Measurements from ENCODE around the gene ENO2.

Gene ENO2

DNA sequence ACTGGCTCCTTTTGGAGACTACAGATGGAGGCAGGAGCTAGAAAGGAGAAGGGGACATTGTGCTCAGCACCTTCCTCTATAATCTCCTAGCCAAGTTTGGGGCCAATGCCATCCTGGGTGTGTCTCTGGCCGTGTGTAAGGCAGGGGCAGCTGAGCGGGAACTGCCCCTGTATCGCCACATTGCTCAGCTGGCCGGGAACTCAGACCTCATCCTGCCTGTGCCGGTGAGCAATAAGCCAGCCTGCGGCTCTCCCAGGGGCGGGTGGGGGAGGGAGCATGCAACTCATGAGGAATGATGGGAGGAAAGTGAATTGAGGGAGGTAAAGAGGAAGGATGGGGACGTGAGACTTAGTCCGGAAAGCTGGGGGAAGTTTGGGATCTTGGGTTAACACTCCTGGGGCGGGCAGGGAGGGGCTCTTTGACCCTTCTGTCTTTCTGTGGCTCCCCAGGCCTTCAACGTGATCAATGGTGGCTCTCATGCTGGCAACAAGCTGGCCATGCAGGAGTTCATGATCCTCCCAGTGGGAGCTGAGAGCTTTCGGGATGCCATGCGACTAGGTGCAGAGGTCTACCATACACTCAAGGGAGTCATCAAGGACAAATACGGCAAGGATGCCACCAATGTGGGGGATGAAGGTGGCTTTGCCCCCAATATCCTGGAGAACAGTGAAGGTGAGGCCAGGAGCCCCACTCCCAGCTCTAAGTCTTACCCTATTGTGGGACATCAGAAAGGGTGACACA lies 3.3 kb downstream of the ENO2 start:
- Histone ChIP-seq H3K9me3 (replicated peaks; ENCODE audit: insufficient read depth, low read length) (no peaks in the 10 kb centered on the region), H3K4me2 (ENCODE audit: low read depth, low read length) (no peak overlapping the region), H3K9me2 (replicated peaks; ENCODE audit: insufficient read depth, low read length) (no peaks in the 10 kb centered on the region), H3K4me1 (ENCODE audit: low read length) (peaks cover 57% of the 10 kb centered on the region), H4K20me1 (ENCODE audit: insufficient read depth, low read length) (no peaks in the 10 kb centered on the region), H3K9ac (ENCODE audit: low read length) (no peak overlapping the region), H3K79me2 (ENCODE audit: low read length) (peaks cover 54% of the 10 kb centered on the region), H2AFZ (ENCODE audit: low read length) (no peak overlapping the region), H3K36me3 (replicated peaks; ENCODE audit: insufficient read depth, low read length) (peaks cover 10% of the 10 kb centered on the region; the same call in 1 of the 2 replicates), H3K27ac (ENCODE audit: low read length) (peak overlapping the region; percentile 19; the same call in 1 of the 2 replicates), H3K27me3 (replicated peaks; ENCODE audit: insufficient read depth, low read length) (no peaks in the 10 kb centered on the region), H3K4me3 (ENCODE audit: low read length) (no peak overlapping the region), H3F3A (ENCODE audit: insufficient read depth, low read length) (peaks cover 48% of the 10 kb centered on the region)
- no peak for DNase-seq
- TF ChIP-seq, protein P1, sequence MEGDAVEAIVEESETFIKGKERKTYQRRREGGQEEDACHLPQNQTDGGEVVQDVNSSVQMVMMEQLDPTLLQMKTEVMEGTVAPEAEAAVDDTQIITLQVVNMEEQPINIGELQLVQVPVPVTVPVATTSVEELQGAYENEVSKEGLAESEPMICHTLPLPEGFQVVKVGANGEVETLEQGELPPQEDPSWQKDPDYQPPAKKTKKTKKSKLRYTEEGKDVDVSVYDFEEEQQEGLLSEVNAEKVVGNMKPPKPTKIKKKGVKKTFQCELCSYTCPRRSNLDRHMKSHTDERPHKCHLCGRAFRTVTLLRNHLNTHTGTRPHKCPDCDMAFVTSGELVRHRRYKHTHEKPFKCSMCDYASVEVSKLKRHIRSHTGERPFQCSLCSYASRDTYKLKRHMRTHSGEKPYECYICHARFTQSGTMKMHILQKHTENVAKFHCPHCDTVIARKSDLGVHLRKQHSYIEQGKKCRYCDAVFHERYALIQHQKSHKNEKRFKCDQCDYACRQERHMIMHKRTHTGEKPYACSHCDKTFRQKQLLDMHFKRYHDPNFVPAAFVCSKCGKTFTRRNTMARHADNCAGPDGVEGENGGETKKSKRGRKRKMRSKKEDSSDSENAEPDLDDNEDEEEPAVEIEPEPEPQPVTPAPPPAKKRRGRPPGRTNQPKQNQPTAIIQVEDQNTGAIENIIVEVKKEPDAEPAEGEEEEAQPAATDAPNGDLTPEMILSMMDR (IDR thresholded peaks at IDR 0.05; ENCODE audit: low read length), result no peak
- no peak for TF ChIP-seq EZH2 (optimal IDR thresholded peaks at IDR 0.05; ENCODE audit: low read depth, low read length)
- no peak for TF ChIP-seq EZH2phosphoT487 (IDR thresholded peaks at IDR 0.05; ENCODE audit: low read length)

DNA sequence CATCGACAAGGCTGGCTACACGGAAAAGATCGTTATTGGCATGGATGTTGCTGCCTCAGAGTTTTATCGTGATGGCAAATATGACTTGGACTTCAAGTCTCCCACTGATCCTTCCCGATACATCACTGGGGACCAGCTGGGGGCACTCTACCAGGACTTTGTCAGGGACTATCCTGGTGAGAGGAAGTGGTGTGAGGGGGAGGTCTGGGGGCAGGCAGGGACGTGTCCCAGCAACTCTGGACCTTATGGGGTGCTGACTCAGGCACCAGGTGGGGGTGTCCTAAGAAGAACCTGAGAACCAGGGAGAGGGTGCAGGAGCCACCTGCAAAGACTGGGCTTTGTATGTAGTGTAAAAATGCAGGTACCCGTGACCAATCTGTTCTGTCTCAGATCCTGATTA lies 5.2 kb downstream of the ENO2 start:
- H3K9me3 ChIP-seq (replicated peaks; ENCODE audit: insufficient read depth, low read length), result no peaks in the 10 kb centered on the region
- H3K27ac ChIP-seq (ENCODE audit: low read length), result peak overlapping the region; percentile 92
- peak overlapping the region; percentile 10; the same call in 1 of the 2 replicates for H3K9ac ChIP-seq (ENCODE audit: low read length)
- H3F3A ChIP-seq (ENCODE audit: insufficient read depth, low read length), result peaks cover 66% of the 10 kb centered on the region
- peaks cover 10% of the 10 kb centered on the region; the same call in 1 of the 2 replicates for H3K36me3 ChIP-seq (replicated peaks; ENCODE audit: insufficient read depth, low read length)
- no peak for TF ChIP-seq EZH2 (optimal IDR thresholded peaks at IDR 0.05; ENCODE audit: low read depth, low read length)
- TF ChIP-seq, protein P1 (IDR thresholded peaks at IDR 0.05; ENCODE audit: low read length), result peak; percentile 37
- no peak for TF ChIP-seq EZH2phosphoT487 (IDR thresholded peaks at IDR 0.05; ENCODE audit: low read length)
- H3K9me2 ChIP-seq (replicated peaks; ENCODE audit: insufficient read depth, low read length), result no peaks in the 10 kb centered on the region
- H3K79me2 ChIP-seq (ENCODE audit: low read length), result peaks cover 58% of the 10 kb centered on the region
- H4K20me1 ChIP-seq (ENCODE audit: insufficient read depth, low read length), result no peaks in the 10 kb centered on the region
- H3K27me3 ChIP-seq (replicated peaks; ENCODE audit: insufficient read depth, low read length), result no peaks in the 10 kb centered on the region
- peak; percentile 55 for DNase-seq
- peaks cover 75% of the 10 kb centered on the region for H3K4me1 ChIP-seq (ENCODE audit: low read length)
- no peak overlapping the region for H3K4me3 ChIP-seq (ENCODE audit: low read length)
- peak overlapping the region; percentile 9; the same call in 1 of the 2 replicates for H3K4me2 ChIP-seq (ENCODE audit: low read depth, low read length)
- no peak overlapping the region for H2AFZ ChIP-seq (ENCODE audit: low read length)

DNA sequence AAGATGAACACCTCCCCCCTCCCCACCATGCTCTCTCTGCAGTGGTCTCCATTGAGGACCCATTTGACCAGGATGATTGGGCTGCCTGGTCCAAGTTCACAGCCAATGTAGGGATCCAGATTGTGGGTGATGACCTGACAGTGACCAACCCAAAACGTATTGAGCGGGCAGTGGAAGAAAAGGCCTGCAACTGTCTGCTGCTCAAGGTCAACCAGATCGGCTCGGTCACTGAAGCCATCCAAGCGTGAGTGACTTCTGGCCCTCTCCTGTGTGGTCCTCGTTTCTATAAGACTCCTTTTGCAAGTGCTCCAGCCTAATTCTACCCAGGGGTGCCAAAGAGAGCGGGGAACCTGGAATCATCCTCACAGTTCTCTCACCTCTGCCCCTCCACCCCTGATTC lies 7.2 kb downstream of the ENO2 start:
- H3K27ac ChIP-seq (ENCODE audit: low read length), result peak overlapping the region; percentile 92
- H3K4me2 ChIP-seq (ENCODE audit: low read depth, low read length), result peak overlapping the region; percentile 76; the same call in 1 of the 2 replicates
- H3K4me3 ChIP-seq (ENCODE audit: low read length), result no peak overlapping the region
- H3K36me3 ChIP-seq (replicated peaks; ENCODE audit: insufficient read depth, low read length), result peaks cover 6% of the 10 kb centered on the region; the same call in 1 of the 2 replicates
- H3F3A ChIP-seq (ENCODE audit: insufficient read depth, low read length), result peaks cover 64% of the 10 kb centered on the region
- no peaks in the 10 kb centered on the region for H3K9me2 ChIP-seq (replicated peaks; ENCODE audit: insufficient read depth, low read length)
- H3K4me1 ChIP-seq (ENCODE audit: low read length), result peaks cover 80% of the 10 kb centered on the region
- peaks cover 41% of the 10 kb centered on the region for H3K79me2 ChIP-seq (ENCODE audit: low read length)
- no peak overlapping the region for H2AFZ ChIP-seq (ENCODE audit: low read length)
- peak overlapping the region; percentile 23; the same call in 1 of the 2 replicates for H3K9ac ChIP-seq (ENCODE audit: low read length)
- H3K27me3 ChIP-seq (replicated peaks; ENCODE audit: insufficient read depth, low read length), result no peaks in the 10 kb centered on the region
- DNase-seq, result no peak
- H4K20me1 ChIP-seq (ENCODE audit: insufficient read depth, low read length), result no peaks in the 10 kb centered on the region
- H3K9me3 ChIP-seq (replicated peaks; ENCODE audit: insufficient read depth, low read length), result no peaks in the 10 kb centered on the region
- TF ChIP-seq, protein P1 (IDR thresholded peaks at IDR 0.05; ENCODE audit: low read length), result no peak
- TF ChIP-seq EZH2 (optimal IDR thresholded peaks at IDR 0.05; ENCODE audit: low read depth, low read length) (no peak), EZH2phosphoT487 (IDR thresholded peaks at IDR 0.05; ENCODE audit: low read length) (no peak)

All from MM.1S (cell line).